Measurements from ENCODE around the gene PHLDA2.
A peak's percentile ranks its signal among the peaks of the same experiment; 100 is the strongest.

PHLDA2 gene, protein sequence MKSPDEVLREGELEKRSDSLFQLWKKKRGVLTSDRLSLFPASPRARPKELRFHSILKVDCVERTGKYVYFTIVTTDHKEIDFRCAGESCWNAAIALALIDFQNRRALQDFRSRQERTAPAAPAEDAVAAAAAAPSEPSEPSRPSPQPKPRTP

DNA sequence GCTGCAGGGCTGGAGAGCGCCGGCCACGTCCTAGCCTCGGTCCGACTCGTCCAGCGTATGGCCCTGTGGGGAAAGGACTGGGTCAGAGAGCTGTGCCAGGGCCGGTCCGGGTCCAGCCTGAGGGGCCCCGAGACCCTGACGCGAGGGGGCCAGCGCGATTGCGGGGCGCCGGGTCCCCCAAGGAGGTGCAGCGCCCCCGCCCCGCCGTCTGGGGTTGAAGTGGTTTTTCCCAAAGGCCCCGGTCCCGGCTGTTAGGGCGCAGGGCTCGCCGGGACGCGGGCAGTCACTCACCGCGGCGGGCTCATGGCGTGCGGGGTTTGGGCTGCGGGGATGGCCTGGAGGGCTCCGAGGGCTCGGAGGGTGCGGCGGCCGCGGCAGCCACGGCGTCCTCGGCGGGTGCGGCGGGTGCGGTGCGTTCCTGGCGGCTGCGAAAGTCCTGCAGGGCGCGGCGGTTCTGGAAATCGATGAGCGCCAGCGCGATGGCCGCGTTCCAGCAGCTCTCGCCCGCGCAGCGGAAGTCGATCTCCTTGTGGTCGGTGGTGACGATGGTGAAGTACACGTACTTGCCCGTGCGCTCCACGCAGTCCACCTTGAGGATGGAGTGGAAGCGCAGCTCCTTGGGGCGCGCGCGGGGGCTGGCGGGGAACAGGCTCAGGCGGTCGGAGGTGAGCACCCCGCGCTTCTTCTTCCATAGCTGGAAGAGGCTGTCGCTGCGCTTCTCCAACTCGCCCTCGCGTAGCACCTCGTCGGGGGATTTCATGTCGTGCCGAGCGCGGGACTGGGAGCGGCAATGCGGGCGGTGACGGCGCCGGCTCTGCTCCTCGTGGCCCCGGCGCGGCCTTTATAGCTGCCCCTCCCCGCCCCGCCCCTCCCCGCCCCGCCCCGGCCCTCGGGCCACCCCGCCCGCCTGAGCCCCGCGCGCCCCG lies at the start of gene PHLDA2:
Gene PHLDA2 (minus strand): TSS at position 816 of the 926 bp plus-strand sequence. CDS start 56 bp downstream, at position 760.
- DNase-seq, result peak; percentile 64

DNA sequence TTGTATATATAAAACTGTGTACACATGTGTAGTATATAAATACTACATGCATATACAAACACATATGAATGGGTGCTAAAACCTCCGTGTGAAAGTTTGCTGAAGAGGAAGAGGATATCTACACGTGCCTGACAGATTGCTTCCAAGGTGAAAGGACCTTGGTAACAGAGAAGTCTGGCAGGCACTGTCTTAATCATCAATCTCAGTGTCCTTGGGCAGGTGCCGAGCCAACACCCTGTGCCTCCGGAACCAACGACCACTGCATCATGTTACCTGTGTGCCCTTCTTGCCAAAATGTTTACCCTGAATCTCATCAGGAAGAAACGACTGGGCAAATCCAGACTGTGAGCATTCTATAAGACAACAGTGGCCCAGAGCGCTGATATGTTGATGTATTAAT lies 47.9 kb upstream of the PHLDA2 start:
- DNase-seq, result no peak

DNA sequence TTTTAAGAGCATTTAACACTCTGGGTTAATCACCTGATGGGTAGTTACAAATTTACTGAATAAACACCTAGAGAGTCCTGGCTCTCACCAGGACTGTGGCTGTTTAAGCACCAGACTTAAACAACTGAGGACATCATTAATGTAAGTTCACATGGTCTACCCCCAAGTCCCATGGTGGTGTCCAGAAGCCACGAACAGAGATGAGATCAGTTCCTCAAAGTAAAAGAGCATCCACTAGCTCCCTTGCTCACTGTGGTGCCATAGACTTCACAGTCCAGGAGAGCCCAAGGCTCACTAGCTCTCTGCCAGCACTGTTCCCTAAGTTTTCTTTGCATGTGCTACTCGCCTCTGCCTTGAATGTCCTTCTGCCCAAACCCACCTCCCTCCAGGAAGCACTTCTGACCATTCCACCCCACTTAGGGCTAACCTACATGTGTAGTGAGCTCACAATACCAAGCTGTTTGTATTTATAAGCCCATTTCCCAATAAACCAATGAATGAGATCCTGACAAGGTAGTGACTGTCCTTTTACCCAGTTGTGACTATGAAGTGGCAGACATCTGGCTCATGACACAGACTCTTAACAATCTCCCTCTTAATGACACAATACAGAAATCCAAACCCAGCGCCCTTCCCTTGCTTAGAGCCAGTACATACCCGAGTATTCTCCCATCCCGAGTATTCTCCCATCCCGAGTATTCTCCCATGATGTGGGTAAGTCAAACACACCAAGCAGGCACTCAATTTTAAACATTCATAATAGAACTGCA lies 47.3 kb upstream of the PHLDA2 start:
- DNase-seq, result no peak

DNA sequence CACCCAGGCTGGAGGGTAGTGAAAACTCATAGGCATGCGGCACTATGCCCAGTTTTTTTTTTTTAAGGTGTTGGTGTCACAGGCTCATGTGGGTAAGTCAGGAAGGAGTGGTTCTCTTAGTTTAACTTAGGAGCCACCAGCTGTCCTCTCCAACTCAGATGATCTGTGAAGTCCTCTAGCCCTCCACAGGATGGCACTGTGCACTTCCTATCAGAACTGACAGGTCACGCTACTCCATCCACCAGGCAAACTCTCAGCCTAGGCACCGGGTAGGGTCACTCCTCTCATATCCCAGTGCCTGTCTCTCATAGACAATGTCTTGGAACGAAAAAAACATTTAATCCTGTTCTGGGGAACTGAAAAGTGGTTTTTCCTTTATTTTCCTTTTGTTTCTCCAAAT lies 46.4 kb upstream of the PHLDA2 start:
- DNase-seq, result peak; percentile 9

DNA sequence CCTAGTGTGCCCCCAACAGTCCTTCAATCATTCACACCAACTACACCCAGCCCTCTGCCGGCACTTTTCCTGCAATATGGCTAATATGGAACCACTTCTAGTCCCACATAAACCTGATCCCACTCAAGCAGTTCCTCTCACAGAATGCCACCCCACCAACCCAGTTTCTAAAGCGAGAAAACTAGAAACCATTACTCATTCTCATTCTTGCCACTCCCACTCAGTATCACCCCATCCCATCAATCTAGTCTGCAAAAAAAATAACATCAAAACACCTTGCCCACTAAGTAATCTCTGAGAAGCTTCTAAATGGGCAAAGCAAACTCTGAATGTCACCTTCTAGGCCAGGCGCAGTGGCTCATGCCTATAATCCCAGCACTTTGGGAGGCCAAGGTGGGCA lies 45.1 kb upstream of the PHLDA2 start:
- DNase-seq, result no peak

DNA sequence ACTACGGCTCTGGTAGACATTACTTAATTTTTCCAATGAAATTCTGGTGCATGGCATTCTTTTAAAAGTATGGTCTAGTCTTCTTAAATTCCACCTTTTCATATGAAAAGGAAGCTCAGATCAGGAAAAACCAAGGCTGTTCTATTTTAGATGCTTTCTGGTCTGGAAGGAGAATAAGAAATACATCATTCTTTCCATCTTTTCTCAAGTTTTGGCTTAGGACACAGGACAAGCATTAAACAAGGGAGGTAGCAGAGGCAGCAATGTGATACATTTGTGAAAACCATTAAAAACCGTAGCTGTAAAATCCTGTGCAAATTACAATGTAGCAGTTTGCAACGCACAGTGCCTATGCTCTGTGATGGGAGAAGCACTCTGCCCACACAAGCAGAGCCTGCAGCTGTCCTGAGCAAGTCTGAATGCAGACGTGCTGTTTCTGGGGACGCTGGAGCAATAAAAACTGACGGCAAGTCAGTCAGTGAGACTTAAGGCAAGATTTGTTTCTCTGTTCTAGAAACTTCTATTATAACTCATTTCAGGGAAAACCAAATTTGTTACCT lies 39.2 kb upstream of the PHLDA2 start:
- no peak for DNase-seq

DNA sequence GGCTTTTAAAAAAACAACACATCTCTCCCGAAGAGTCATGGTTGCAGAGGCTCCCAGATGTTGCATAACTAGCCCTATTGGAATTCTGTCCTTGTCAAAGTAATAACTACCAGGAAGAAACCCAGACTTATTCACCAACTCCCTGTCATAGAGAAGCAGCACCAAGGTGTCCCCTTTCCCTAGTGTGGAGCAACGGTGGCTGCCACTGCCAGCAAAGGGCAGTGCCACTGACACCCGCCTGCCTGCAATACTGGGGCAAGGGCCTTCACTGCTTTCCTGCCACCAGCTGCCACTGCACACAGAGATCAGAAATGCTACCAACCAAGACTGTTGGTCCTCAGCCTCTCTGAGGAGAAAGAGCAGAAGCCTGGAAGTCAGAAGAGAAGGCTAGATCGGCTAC lies 35.6 kb upstream of the PHLDA2 start:
- DNase-seq, result no peak

DNA sequence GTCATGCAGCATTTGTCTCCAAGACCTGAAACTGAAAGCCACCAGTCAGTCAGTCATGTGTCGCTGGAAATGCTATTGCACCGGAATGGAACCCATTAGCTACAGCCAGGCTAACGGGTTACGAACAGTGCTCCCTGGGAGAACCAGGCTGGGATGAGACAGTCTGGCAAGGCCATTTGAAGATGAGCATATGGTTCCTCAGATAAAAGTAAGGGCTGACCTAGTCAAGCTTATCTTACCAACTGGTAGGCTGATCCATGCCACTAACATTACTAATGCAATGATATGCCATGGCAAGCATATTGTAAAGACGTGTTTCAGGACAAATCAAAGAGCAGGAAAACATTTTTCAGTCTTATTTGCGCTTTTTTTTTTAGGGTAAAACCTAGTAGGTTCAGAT lies 34.5 kb upstream of the PHLDA2 start:
- no peak for DNase-seq

DNA sequence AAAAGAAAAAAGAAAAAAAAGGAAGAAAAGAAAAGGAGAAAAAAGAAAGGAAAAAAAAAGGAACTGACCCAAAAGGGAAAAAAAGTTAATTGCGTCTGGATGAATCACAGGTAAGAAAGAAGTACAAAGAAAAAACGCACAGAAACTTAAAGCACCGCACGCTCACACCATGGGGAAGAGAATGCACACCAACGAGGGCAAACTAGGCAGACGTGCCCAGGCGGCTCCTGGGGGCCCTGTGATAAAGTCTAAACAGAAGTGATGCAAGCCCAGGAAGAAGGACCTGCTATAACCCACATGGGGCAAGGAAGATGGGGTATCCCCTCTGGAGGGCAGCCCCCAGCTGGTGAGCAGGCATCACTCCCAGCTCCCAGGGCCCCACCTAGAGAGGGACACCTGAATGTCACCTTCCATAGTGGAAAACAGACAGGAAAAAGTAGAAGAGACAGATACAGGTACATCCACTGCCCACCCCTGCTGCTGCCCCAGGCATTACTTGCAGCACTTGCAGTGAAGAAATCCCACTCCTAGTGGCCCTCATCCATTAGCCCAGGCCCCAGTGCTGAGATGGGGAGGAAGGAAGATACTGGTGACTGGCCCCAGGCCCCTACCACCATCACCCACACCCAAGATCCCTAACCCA lies 34.0 kb upstream of the PHLDA2 start:
- no peak for DNase-seq

DNA sequence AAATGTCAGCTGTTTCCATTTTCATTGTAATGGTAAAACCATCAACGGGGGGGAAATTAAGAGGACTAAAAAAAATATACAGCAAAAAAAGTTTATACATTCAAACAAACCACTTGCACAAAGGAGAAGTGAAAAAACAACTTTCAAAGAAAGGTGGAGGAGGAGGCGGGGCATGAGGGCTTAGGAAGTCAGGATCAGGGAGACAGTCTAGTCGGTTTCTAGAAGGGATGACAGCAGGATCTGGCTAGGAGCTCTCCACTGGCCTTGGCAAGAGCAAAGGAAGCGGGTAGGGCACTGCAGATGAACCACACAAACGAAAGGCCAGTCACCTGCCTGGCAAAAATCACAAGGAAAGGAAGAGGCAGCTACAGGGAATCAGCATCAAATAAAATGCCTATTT lies 31.9 kb upstream of the PHLDA2 start:
- no peak for DNase-seq

DNA sequence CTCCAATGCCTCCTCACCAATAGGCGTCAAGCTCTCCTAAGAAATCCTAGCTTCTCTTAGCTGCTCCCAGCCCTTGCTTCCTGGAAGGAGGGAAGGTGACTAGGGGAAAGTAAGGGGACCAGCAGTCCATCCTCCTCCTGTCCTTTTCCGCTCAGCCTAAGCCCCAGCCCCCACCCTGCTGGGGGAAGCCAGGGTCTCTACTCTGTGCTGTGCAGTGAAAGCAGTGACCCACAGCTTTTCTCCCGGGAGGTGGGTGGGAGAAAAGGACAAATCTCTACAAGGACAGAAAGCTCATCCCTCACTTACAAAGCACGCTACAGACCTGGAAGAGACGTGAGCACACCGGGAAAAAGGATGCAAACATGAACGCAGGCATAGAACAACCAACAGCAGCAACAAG lies 30.9 kb upstream of the PHLDA2 start:
- DNase-seq, result no peak

DNA sequence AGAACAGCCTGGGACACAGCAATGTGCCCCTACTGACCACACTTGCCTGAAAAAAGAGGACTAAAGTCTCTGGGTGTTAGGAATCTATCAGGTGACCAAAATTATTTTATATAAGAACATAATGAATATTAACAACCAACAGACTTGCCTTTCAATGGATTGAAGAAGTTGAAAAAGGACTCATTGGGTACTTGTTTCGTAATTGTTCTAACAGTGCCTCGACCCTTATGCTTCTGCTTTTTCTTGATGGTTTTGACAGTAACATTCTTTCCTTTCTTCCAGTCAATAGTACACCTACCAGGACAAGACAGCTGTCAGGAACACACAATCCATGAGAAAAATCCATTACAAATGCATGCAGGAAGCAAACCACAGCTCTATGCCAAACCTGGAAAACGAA lies 29.0 kb upstream of the PHLDA2 start:
- no peak for DNase-seq

DNA sequence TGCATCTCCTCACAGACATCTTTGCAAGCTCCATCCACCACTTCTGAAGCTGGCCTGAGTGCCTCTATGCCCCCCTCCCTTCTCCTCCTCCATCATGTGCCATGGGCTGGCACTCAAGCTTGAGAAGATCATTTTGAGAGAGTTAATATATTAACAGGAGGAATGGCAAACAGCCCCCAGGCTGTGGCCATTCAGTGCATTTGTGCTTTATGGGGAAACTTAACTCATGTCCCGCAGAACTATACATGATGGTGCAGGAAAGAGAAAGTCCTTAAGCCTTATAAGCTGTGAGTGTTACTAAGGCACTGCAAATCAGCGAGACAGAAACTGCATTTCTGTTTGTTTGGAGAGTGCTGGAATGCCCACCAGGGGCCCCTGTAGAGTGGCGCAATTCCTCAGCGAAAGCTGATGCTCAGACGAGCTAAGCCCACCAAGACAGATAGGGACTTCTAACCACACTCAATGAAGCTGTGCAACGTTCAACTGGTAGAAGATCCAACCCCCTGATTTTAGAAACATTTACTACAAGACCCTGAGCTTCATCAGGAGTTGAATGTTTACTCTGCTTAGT lies 26.8 kb upstream of the PHLDA2 start:
- no peak for DNase-seq

DNA sequence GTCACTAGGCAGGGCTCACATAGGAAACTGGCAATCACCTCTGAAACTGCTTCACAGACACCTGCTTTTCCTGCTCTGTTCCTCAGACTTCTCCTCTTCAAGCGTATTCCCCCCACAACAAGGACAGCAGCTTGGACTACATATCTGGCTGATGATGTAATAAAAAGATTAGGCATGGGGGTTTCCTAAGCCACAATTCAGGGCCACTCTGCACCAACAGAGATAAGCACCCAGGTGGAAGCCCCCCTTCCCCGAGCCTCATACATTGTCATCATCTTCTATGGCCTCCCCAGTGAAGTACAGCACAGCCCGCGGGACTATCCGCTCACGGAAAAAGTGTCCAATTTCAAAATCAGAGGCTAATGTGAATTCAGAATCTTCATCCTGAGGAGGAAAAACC lies 25.0 kb upstream of the PHLDA2 start:
- no peak for DNase-seq

DNA sequence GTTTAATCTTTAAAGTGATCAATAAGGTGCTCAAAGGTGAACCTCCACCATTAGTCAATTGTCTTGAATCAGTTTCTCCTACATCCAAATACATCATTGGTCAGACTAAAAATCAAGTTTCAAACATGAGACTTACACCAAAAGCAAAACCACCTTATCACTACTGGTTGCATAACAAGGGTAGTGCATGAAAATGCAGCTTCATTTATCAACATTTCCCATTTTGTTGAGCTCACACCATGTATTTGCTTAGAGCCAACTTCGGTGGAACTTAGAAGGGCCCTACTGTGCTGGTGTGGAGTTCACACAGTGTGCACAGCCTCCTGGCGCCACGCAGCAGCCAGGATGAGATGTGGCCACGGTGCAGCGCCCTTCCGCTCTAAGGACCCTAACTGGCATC lies 23.1 kb upstream of the PHLDA2 start:
- DNase-seq, result no peak

DNA sequence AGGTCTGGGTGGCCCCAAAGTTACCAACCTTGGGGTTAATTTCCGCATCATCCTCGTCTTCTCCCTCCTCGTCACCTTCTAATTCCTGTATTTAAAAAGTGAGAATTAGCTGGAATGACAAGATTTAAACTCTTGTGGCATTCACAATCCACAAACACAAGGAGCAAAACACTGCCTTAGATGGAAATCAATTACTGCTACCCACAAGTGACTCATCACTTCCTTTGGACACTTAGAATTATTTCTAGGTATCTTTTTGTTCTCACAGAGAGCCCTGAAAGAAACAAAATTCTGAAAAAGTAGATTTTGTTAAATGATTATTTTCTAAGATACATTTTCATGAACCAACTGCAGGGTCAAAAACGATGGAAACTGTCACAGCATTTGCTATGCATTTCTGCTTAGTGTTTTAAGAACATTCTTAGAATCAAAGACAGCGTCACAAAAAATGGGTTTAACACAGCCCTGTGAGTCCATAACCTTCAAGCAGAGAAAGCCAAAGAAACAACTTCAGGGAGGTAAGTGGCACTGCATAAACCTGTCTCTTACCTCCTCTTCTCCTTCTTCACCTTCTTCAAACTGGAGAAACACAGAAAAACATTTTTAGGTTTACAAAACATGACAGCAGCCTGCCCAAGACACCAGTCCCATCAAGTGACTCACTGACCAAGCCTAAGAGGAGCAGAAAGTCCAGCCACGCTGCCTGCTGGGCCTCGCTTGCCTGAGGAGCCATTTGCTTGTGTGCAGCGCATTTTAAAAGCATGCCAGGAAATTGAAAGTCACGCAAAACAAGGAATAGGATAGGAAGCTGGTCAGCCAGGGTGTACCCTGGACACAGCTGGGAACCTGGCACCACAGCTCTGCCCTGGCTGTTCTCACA lies 22.3 kb upstream of the PHLDA2 start:
- DNase-seq, result no peak

DNA sequence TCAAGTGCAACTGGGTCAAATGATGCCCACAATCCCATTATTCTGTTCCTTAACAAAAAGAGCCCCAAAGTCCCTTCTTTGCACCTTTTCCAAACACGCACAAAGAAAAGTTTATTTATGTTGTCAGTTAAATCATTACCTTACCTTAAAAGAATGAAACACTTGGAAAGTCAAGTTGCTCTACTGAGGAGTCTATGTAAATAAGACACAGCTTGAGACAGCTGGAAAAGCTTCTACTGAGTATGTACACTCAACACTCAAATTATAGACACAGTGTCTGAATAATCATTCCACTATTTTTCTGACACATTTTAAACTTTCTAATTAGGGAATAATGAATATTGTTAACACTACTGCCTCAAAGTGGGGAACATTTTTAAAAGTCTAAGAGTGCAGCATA lies 21.6 kb upstream of the PHLDA2 start:
- DNase-seq, result no peak

DNA sequence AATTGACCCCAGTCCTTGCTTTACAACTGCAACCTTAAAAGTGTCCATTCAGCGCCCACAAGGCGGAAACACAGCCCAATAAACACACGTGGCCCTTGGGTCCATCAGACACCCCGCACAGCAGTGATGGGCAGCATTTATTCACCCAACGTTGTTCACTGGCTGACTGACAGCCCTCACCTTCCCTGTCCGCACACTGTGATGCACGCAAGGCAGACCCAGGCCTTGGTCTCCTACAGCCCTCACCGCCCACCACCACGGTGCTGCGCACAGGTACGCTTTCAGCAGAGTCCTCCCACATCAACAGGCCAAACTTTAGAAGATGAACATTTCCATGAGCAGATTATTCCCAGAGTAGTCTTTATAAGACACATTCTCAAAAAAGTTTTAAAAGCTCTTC lies 20.7 kb upstream of the PHLDA2 start:
- DNase-seq, result no peak

DNA sequence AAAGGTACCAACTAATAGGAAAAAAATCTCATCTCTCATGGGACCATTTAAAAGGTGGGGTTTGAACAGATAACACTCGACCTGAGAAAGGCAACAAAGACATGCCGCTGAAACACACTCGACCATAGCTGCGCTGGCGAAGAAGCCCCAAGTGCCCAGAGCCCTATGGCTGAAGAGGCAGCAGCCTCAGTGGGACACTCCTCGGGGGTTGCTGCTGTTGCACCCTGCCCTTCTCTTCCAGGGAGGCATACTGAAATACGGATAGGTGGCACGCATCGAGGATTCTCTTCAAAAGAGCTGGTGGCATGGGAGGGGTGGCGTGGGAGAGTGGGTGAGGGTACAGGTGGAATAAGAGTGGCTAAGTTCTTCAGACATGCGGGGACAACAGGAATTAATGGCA lies 18.5 kb upstream of the PHLDA2 start:
- DNase-seq, result no peak

DNA sequence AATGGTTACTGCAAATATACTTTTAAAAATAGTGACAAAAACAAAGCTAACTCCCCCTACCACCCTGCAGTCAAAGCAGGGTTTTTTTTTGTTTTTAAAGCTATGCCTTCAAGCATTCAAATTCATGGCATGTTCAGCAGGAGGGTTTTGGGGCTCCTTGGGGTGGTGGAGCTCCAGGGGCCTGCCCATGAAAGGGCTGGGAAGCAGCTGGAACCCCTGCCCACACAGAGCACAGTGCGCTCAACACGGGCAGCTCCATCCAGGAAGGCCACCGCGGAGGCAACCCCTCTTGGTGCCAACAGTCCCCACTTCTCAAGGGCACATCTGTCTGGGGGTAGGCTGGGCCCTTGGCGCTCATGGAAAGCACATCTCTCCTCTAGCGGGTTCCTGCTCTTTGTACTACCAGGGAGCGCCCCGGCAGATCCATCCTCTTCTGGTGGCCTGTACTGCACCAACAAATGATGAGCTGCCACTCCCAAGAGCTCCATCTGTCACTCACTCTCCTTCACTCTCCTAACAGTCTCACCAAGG lies 16.6 kb upstream of the PHLDA2 start:
- no peak for DNase-seq

DNA sequence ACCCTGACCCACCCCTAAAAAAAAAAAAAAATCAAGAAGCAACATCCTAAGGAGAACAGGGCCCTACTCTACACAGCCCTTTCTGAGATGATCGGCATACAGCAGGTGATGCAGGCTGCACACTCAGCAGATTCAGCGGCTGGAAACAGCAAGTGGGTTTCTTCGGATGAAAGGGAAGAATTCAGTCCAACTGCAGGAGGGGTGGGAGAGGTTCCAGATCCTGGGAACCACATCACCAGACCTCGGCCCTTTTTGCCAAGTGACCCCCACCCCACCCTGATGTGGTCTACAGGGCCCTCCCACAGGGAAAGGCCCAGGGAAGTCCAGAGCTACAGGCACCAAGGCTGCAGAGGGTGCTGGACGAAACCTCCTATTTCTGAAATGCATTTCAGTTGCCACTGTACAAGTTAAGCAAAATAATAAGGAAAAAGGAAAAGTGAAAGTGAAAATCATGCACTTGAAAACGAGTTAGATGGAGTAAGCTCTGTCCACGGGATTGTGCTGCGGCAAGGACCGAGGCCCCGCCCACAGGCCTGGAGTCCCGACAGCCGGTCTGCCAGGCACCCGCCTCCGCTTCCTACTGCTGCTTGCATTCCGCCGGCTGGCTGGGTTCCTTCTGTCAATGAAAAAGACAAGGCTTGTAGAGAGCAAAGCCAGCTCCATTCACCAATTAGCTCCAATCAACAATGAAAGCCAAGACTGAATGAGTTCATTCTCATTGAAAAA lies 16.0 kb upstream of the PHLDA2 start:
- DNase-seq, result peak; percentile 42
